Measurements from ENCODE around the gene TUBGCP6.

The TUBGCP6 gene

GRCh38 chr22:50250555-50251476 is 6.0 kb upstream of the TUBGCP6 start, which contains the start of gene HDAC10:
Gene HDAC10 (minus strand): TSS chr22:50251265. CDS start chr22:50251032, 233 bp downstream.
- Histone ChIP-seq H3K4me3 (IDR thresholded peaks at IDR 0.05; ENCODE audit: insufficient read depth, low read depth, low read length) (no peak within 1 kb of the TSS), H3K4me2 (peak within 1 kb of the TSS; percentile 42; the same call in 1 of the 2 replicates), H4K20me1 (ENCODE audit: insufficient read depth) (no peaks in the 10 kb centered on the region), H3K27ac (no peak within 1 kb of the TSS), H3K36me3 (ENCODE audit: insufficient read depth) (no peaks in the 10 kb centered on the region), H3K9ac (peak within 1 kb of the TSS; percentile 44; the same call in 1 of the 2 replicates), H3K27me3 (ENCODE audit: insufficient read depth, low read depth) (no peaks in the 10 kb centered on the region), H2AFZ (ENCODE audit: low read depth) (no peak within 1 kb of the TSS), H3K4me1 (ENCODE audit: low read depth, poor library complexity, severe bottlenecking) (no peaks in the 10 kb centered on the region), H3K79me2 (ENCODE audit: insufficient read depth, low read depth) (no peaks in the 10 kb centered on the region)
- TF ChIP-seq, protein P1, sequence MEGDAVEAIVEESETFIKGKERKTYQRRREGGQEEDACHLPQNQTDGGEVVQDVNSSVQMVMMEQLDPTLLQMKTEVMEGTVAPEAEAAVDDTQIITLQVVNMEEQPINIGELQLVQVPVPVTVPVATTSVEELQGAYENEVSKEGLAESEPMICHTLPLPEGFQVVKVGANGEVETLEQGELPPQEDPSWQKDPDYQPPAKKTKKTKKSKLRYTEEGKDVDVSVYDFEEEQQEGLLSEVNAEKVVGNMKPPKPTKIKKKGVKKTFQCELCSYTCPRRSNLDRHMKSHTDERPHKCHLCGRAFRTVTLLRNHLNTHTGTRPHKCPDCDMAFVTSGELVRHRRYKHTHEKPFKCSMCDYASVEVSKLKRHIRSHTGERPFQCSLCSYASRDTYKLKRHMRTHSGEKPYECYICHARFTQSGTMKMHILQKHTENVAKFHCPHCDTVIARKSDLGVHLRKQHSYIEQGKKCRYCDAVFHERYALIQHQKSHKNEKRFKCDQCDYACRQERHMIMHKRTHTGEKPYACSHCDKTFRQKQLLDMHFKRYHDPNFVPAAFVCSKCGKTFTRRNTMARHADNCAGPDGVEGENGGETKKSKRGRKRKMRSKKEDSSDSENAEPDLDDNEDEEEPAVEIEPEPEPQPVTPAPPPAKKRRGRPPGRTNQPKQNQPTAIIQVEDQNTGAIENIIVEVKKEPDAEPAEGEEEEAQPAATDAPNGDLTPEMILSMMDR (conservative IDR thresholded peaks at IDR 0.05; ENCODE audit: low read depth, low read length) = no peak

- Histone ChIP-seq H3K4me2 (peak overlapping the region; percentile 42; the same call in 1 of the 2 replicates), H3K79me2 (ENCODE audit: insufficient read depth, low read depth) (no peaks in the 10 kb centered on the region), H3K27ac (no peak overlapping the region), H3K4me1 (ENCODE audit: low read depth, poor library complexity, severe bottlenecking) (no peaks in the 10 kb centered on the region), H2AFZ (ENCODE audit: low read depth) (no peak overlapping the region), H3K4me3 (IDR thresholded peaks at IDR 0.05; ENCODE audit: insufficient read depth, low read depth, low read length) (no peak overlapping the region), H3K27me3 (ENCODE audit: insufficient read depth, low read depth) (no peaks in the 10 kb centered on the region), H3K9ac (peak overlapping the region; percentile 44; the same call in 1 of the 2 replicates), H4K20me1 (ENCODE audit: insufficient read depth) (no peaks in the 10 kb centered on the region), H3K36me3 (ENCODE audit: insufficient read depth) (no peaks in the 10 kb centered on the region)
- TF ChIP-seq, protein P1 (conservative IDR thresholded peaks at IDR 0.05; ENCODE audit: low read depth, low read length) = no peak
Observed at GRCh38 chr22:50250249-50250554, 5.4 kb upstream of the TUBGCP6 start.

- no peak overlapping the region for H3K9ac ChIP-seq
- TF ChIP-seq, protein P1 (conservative IDR thresholded peaks at IDR 0.05; ENCODE audit: low read depth, low read length) = no peak
- no peaks in the 10 kb centered on the region for H3K36me3 ChIP-seq (ENCODE audit: insufficient read depth)
- no peak overlapping the region for H3K4me3 ChIP-seq (IDR thresholded peaks at IDR 0.05; ENCODE audit: insufficient read depth, low read depth, low read length)
- no peak overlapping the region for H3K27ac ChIP-seq
- H3K27me3 ChIP-seq (ENCODE audit: insufficient read depth, low read depth) = no peaks in the 10 kb centered on the region
- no peak overlapping the region for H2AFZ ChIP-seq (ENCODE audit: low read depth)
- no peaks in the 10 kb centered on the region for H4K20me1 ChIP-seq (ENCODE audit: insufficient read depth)
- no peaks in the 10 kb centered on the region for H3K4me1 ChIP-seq (ENCODE audit: low read depth, poor library complexity, severe bottlenecking)
- H3K4me2 ChIP-seq = peak overlapping the region; percentile 42; the same call in 1 of the 2 replicates
- H3K79me2 ChIP-seq (ENCODE audit: insufficient read depth, low read depth) = no peaks in the 10 kb centered on the region
Observed at GRCh38 chr22:50249341-50250248, 4.8 kb upstream of the TUBGCP6 start.

DNA sequence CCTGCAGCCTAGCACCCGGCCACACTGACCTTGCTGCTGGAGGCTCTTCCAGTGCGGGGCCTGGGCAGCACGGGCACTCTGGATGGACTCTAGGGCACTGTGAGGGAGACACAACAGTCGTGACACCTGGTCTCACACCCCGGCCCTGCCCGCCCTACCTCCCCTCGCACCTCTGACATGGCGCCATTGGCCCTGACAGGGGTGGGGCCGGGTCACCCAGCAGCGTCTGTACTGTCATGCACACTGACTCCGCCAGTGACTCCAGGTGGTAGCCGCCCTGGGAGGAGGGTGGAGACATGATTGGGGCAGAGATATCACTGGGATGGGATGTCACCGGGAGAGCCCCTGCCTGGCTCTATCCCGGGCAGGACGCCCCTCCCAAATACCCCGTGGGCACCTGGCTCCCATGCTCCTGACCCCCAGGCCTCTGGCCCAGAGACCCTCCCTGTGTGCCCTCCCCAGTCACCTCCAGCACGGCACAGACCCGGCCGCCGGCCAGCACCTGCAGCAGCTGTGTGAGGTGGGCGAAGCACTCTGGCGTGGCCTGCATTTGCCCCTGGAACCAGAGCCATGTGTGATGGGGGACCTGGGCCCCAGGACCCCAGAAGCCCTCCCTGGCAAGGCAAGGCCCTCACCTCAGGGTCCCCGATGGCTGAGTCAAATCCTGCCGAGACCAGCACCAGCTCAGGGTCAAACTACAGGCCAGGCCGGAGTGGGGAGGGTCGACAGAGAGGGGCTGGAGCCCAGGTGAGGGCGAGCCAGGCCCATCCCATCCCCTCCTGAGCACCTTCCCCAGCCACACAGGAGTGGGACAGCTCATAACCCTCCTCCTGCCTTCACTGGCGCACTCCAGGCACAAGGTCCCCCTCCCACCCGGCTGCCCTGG is 3.6 kb upstream of the TUBGCP6 start:
- no peaks in the 10 kb centered on the region for H3K4me1 ChIP-seq (ENCODE audit: low read depth, poor library complexity, severe bottlenecking)
- H2AFZ ChIP-seq (ENCODE audit: low read depth) = no peak overlapping the region
- TF ChIP-seq, protein P1 (conservative IDR thresholded peaks at IDR 0.05; ENCODE audit: low read depth, low read length) = no peak
- no peak overlapping the region for H3K4me3 ChIP-seq (IDR thresholded peaks at IDR 0.05; ENCODE audit: insufficient read depth, low read depth, low read length)
- H3K4me2 ChIP-seq = no peak overlapping the region
- H3K79me2 ChIP-seq (ENCODE audit: insufficient read depth, low read depth) = peaks cover 6% of the 10 kb centered on the region; the same call in 1 of the 2 replicates
- no peaks in the 10 kb centered on the region for H4K20me1 ChIP-seq (ENCODE audit: insufficient read depth)
- H3K27me3 ChIP-seq (ENCODE audit: insufficient read depth, low read depth) = no peaks in the 10 kb centered on the region
- H3K27ac ChIP-seq = no peak overlapping the region
- H3K36me3 ChIP-seq (ENCODE audit: insufficient read depth) = no peaks in the 10 kb centered on the region
- no peak overlapping the region for H3K9ac ChIP-seq

Data from KMS-11 (cell line).